Retinal pigment epithelial cell (primary cell): Measurements from ENCODE around the gene TSPAN18.

Experiments used
- DNase-seq: peaks from one replicate; pipeline ENCODE4 v3.0.0-alpha.2; 2010; ENCODE audit warnings: low read depth
- H3K4me3 ChIP-seq: 2 replicates; pipeline ENCODE4 v1.5.1; 2011; ENCODE audit warnings: mild to moderate bottlenecking, low read length, control low read depth, moderate library complexity
- TF ChIP-seq, protein P1 (sequence below): conservative IDR thresholded peaks from 2 replicates; pipeline ENCODE4 v1.5.1; 2011; ENCODE audit warnings: low read depth, low read length, control low read depth, inconsistent platforms

The TSPAN18 gene

GRCh38 chr11:44743326-44743725 is 16.6 kb downstream of the TSPAN18 start:
- H3K4me3 ChIP-seq = no peak overlapping the region
- no peak for DNase-seq
- TF ChIP-seq, protein P1, sequence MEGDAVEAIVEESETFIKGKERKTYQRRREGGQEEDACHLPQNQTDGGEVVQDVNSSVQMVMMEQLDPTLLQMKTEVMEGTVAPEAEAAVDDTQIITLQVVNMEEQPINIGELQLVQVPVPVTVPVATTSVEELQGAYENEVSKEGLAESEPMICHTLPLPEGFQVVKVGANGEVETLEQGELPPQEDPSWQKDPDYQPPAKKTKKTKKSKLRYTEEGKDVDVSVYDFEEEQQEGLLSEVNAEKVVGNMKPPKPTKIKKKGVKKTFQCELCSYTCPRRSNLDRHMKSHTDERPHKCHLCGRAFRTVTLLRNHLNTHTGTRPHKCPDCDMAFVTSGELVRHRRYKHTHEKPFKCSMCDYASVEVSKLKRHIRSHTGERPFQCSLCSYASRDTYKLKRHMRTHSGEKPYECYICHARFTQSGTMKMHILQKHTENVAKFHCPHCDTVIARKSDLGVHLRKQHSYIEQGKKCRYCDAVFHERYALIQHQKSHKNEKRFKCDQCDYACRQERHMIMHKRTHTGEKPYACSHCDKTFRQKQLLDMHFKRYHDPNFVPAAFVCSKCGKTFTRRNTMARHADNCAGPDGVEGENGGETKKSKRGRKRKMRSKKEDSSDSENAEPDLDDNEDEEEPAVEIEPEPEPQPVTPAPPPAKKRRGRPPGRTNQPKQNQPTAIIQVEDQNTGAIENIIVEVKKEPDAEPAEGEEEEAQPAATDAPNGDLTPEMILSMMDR = no peak

GRCh38 chr11:44743959-44744557 is 17.3 kb downstream of the TSPAN18 start:
- H3K4me3 ChIP-seq = no peak overlapping the region
- TF ChIP-seq, protein P1 = no peak
- DNase-seq = no peak

DNA sequence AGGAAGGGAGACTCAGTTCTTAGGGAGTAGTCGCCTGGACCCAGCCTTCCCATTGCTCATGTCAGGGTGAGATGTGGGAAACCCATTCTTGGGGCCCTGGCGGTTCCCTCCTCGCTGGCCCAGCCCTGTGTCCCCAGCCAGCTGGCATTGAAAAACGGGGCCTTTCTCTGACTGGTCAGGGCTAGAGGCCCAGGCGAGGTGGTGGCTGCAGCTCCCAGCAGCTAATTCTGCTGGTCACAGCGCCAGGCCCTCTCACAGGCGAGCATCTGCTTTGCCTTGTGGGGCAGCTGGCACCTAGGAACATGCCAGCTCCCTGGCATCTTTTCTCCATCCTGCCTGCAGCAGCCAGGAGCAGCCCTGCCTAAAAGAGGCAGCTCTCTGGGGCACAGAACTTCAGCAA is 20.1 kb downstream of the TSPAN18 start:
- TF ChIP-seq, protein P1 = no peak
- DNase-seq = no peak
- H3K4me3 ChIP-seq = no peak overlapping the region

DNA sequence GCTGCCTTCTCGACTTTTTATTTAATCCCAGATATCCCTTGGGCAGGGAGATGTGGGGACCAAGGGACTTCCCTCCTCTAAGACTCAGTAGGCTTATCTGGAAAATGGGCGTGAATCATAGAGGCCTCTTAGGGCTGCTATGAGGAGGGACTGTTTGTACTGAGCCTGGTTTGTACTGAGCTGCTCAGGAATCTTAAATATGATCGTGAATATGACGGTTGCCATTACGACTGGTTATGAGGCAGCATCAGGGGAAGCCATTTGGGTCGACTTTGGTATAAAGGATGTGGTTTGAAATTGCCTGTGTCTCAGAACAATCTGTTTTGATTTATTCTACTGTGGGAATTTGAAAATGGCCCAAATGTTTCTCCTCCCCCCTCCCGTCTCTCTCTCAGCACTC is 20.6 kb downstream of the TSPAN18 start:
- TF ChIP-seq, protein P1 = no peak
- H3K4me3 ChIP-seq = no peak overlapping the region
- no peak for DNase-seq

- no peak for DNase-seq
- H3K4me3 ChIP-seq = no peak overlapping the region
- TF ChIP-seq, protein P1 = no peak
Measured at GRCh38 chr11:44747836-44748235, 21.1 kb downstream of the TSPAN18 start.

- TF ChIP-seq, protein P1 = no peak
- H3K4me3 ChIP-seq = no peak overlapping the region
- no peak for DNase-seq
Measured at GRCh38 chr11:44748606-44749005, 21.8 kb downstream of the TSPAN18 start.

- TF ChIP-seq, protein P1 = no peak
- no peak for DNase-seq
- no peak overlapping the region for H3K4me3 ChIP-seq
Measured at GRCh38 chr11:44749189-44749588, 22.4 kb downstream of the TSPAN18 start.
